ENCODE data around the gene SALL2.

SALL2 gene

GRCh38 chr14:21476925-21477681 is 49.0 kb downstream of the SALL2 start, which contains the start of the genes RAB2B and TOX4:
RAB2B (minus strand) TSS chr14:21476959; CDS start chr14:21476872, 87 bp downstream.
TOX4 (plus strand) TSS chr14:21477195; CDS start chr14:21477279, 84 bp downstream.
- DNase-seq: no peak

GRCh38 chr14:21476523-21476924 is 49.6 kb downstream of the SALL2 start:
- peak; percentile 93 for DNase-seq

- DNase-seq: no peak
Measured at GRCh38 chr14:21475767-21476522, 50.2 kb downstream of the SALL2 start.

Data from activated CD8-positive, alpha-beta memory T cell treated with anti-CD3 and anti-CD28 coated beads for 24 hours (primary cell).